HK-2 (cell line): ENCODE measurements around the gene PRKAG2.

Experiments
- DNase-seq: peaks from one replicate; pipeline ENCODE4 v3.0.0-alpha.2; 2018; ENCODE audit not compliant: unreplicated experiment

PRKAG2 gene

DNA sequence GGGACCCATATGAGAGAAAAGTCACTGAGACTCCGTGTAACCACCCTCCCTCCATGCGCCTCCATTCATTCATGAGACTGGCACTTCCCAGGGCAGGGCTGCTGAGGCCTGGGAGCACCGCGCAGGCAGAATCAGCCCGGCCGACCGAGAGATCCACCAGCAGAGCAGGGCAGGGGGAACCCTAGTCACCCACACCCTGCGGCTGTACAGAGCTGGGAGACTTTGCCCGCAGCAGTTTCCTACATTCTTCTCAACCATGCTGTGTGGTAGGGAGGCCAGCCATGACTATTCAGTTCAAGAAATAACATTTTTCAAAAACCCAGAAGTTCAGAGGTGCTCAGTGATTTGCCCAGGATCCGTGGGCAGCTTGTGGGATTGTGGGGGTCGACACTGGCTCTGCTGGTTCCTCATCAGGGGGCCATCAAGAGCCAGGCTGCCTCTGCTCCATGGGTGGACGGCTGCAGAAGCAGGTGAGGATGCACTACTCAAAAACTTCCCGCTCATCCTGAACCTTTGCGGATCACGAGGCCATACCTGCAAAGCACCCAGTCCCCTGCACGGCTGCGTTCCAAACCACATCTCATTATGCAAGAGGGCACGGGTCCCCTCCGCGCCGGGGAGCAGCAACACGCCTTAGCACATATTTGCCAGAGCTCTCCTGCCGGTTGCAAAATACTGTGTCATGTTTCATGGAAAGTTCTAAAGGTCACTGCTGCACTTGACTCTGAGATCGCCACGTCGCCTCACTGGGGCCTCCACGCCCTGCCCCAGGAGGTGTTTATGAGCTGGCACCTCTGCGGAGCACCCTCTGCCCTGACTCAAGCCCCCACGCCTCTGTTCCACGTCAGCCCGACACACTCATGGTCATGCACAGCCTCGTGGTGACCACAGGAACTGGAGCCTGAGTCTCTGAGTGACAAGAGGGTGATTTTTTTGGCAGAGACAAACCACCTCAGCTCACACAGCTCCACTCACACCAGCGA, 132.0 kb downstream of the PRKAG2 start:
- peak; percentile 94 for DNase-seq

DNA sequence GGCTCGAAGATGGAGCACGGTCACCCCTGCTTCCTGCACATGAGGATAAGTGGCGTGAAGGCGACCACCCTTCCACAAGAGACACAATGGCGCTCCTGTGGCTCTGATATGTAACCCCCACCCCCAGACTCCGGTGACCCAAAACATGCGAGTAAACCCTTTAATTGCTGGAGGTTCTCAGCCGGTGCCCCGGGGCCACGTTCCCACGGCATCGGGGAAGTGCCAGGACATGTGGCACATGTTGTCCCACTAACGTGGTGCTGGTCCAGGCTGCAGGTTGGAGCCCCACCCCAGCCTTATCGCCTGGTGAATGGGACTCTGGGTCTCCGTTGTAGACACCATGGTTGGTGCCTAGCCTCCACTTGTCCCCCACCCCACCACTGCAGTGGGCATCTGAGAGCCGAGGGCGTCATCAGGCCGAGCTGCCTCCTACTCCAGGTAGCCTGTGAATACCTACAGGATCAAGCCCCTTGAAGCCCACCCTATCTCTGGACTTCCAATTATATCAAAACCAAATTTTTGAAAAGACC, 132.8 kb downstream of the PRKAG2 start:
- no peak for DNase-seq

DNA sequence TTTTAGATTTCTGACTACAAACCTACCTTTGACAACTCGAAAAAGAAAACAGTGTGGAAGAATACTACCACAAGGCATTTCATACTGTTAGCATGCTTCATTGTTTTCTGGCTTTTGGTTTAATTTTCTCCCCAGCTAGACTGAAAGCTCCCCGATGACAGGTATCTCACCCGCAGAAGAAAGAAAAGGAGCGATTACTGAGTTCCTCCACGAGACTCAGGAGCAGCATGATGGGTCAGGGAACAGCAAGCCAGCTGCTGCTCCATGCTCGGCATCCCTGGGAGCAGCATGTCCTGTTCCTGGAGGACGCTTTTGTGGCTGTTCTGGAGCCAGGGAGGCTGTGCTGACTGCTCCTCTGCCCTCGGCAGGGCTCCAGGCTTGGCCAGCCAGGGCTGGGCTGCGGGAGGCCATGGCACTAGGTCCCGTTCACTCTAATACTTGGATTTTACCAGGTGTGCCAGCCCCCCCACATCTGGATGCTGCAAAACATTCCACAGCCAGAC, 133.4 kb downstream of the PRKAG2 start:
- no peak for DNase-seq

DNA sequence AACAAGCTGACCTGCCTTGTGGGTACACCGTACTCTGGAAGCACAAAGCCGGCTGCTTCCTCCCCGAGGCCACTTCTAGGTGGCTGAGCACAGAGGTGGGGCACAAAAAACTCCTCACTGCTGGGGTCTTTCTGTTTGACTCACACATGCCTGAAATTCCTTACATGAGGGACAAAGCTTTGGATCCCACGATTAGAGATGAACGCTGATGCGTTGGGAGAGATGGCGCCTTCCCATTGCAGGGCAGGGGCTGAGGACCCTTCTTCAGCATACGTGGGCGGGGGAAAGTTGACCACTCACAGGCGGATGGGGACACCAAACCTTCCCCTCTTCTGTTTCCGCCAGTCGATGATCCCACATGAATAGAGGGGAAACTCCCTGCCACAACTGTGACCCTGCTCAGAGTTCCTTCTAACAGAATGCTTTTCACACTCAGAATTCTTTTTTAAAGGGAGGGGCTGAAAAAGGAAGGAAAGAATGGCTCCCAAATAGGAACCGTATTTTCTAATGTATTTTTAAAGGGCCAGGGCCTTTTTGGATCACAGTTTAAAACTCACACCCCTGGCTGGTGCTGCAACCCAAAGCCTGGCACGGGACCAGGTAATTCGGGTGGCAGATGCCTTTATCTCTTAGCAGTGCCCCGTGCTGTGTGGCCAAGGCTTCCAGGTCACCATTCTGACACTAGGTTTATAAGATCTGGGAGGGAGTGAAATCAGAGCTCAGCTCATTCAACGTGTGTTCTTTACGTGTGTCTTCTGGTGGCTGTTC, 134.0 kb downstream of the PRKAG2 start:
- DNase-seq = peak; percentile 31

DNA sequence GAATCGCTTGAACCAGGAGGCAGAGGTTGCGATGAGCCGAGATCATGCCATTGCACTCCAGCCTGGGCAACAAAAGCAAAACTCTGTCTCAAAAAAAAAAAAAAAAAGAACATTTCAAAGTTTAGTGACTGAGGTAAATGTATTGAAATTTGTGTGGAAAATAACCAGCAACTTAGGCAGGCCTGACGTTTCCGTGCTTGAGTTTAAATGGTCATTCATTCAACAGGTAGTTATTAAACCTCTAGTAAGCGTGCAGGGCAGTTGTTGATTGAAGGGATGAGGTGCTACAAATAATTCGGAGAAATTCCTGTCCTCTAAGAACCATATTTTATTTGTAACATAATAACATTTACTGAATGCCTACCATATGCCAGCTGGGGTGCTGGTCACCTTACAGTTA, 135.3 kb downstream of the PRKAG2 start:
- no peak for DNase-seq

DNA sequence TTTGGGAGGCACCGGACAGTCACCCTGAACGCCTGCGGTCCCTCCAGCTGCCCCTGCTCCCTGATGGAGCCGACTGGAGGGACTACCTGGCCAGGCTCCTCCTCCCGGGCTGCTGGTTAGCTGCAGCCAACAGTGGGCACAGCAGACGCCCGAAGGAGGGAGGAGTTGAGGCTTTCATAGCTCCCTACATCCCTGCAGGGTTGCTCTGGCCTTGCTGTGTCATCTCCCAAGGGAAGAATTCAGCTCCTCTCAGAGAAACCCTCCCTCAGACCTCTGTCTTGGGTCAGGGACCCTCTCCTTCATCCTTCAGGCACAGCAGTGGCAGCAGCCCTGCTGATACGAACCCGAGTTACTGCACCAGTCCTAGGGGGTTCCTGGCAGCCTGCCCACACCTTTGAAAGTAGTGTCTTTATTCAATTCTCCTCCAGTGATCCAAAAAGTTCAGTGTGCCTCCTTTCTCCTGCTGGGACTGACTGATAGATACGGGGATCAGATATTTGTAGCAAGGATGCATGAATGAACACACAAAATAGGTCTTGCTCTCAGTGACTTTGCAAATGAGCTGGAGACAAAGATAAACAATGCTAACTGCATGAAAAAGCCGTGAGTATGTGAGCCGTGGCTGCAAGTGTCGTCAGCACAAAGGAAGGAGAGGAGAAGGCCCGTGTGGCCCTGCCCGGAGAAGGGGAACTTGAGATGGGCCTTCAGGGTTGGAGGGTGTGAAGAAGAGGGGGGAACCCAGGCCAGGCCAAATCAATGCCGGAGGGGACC, 136.6 kb downstream of the PRKAG2 start:
- no peak for DNase-seq

DNA sequence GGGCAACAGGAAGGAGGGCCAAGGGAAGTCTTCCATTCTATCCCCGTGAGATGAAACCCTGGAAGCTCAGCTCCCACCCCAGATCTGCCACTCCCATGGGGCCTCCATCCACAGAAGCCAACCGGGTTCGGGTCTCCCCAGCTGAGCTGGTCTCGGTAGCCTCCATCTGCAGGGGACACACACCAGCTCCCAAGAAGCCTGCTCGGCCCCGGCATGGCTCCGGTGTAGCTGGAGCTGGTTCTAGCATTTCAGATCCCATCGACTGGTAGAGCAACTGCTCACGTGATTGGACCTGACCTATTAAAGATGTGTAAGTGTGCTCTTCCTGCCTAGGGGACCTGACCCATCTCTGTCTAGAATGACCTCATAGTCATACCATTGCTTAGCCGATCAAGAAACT, 138.0 kb downstream of the PRKAG2 start:
- DNase-seq = no peak

DNA sequence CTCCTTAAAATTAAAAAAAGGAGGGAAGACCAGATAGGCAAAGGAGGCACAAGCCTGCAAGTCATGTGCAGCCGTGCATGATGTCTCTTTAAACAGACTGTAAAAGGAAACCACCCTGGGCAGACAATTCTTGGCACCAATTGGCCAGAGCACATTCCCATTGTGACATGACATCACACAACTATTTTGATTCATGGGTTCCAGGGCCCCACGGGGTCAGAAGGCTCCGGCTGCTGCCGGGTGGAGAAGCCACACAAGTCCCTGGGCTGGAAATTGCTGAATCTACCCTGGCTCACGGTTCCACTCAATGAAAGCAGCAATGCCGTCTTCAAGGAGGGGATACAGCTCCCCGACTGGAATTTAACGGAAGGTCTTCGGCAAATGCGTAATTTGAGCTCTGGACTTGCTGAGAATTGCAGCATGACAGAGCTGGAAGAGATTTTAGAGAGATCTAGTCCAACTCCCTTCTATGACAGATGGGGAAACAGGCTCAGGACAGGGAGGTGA, 140.5 kb downstream of the PRKAG2 start:
- DNase-seq = peak; percentile 96

DNA sequence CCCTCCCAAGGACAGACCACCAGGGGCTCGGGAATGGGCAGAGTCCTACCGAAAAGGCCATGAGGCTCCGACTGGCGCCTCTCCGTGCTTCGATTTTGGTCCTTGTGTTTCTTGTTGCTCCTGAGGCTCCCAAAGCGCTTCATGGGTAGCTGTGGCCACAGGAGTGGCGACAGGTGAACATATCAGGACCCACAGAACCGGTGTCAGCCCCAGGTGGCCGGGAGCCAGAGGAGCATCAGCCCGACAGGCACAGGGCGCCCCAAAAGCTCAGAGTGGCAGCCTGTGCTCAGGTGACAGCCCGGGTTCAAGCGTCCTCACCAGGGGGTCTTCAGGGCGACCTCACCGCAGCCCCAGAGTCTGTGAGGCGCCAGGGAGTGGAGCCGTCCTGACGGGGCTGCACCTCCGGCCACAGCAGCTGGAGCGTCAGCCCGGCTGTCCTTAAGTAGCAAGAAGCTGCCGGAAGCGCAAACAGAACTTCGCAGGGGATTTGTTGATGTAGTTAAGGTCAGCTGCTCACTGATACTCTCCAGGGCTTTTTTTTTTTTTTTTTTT, 141.0 kb downstream of the PRKAG2 start:
- no peak for DNase-seq

DNA sequence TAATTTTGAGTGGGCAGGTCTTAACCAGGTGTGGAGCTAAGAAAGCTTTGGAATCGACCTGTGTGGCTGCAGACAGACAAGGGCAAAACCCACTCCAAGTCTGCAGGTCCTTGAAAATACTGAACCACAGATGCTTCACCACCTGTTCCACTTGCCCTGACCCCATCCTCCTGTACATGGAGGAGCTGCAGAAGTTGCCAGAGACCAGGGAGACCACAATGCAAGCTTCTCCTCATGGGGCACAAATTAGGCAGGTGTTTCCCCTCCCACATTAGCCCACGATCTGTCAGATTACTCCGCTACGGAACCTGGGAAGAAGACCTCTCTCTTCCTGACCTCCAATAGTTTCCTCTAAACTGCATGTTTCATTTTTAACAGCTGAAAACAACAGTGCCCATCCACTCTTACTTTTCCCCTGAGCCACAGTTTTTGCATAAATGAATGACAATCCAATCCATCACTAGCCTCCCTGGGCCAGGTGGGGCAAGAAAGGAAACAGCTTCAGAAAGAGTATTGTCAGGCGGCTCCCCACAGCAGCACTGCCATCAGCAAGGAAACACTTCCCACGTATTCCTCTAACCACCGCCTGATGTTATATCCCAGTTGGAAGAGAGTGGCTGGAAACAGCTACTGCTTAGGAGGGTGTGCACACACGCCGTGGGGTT, 141.6 kb downstream of the PRKAG2 start:
- no peak for DNase-seq

DNA sequence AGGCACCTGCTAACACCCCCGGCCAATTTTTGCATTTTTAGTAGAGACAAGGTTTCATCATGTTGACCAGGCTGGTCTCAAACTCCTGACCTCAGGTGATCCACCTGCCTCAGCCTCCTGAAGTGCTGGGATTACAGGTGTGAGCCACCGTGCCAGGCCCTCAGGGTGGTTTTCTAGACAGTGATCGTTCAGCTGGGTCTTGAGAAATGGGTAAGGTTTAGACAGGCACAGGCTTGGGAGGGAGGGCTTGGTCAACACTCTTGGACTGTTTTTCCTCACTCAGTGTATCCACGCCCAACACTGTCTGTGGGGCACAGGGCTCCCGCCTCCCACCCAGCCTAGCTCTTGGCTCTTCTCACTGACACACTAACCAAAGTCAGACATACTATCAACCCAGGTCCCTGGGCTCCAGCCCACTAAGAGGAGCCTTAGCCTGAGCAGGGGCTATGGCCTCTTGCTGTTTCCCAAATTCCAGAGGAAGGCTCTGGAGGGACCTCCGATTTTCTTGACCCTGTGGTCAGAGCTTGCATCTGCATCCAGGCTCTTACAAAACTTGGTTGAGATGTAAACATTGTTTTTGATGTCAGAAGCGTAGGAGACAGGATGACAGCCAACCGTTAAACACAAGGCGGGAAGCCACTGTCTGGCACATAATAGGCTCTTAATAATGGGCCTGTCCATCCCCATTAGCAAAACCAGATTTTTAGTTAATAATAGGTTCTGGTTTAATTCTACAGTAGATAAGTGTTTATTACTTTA, 143.9 kb downstream of the PRKAG2 start:
- no peak for DNase-seq

DNA sequence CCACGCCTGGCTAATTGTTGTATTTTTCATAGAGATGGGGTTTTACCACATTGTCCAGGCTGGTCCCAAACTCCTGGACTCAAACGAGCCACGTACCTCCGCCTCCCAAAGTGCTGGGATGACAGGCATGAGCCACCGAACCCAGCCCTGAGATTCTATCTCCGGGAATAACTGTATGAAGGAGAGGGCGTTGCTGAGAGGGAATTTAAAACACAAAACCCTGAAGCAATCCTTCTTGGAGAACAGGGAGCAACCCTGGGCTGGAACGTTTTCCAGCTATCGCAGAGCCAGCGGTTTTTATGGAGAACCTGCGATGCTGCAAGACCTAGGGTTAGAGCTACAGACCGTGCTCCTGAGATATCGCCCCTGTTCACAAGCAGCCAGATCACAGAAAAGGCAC, 144.6 kb downstream of the PRKAG2 start:
- DNase-seq = no peak

DNA sequence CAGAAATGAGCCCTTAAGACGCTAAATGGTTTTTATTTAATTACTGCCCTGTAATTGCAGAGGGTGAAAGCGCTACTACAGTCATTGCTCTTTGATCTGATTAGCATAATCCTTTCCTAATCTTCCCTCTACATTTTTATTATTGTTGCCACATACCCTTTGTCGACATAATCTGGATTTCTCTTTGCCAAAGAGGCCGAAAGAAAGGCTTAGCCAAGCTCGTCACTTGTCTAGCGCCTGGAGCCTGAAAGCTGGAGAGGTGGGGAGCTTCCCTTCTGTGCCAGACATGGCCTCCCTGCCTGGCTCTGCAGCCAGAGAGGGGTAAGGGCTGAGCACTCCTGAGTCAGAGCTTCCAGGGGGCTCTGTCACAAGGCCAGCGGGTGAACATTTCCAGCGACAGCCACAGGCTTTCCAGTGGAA, 145.9 kb downstream of the PRKAG2 start:
- no peak for DNase-seq

DNA sequence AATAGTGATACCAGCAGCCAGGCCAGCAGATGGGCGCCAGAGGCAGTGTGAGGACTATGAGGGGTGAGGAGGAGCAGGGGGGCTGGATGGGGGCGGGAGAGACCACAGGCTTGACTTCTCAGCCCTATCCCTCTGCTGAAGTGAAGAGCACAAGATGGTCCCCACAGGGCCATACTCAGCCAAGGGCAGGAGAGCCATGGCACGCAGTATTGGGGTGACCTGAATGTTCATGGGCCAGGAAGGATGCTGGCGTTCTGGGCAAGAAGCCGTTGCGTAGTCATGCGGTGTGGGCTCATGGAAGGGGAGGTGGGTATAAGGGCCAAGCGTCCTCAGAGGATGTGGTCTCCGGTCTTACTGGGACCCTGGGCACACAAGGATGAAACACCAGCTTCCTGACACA, 146.3 kb downstream of the PRKAG2 start:
- DNase-seq = no peak

DNA sequence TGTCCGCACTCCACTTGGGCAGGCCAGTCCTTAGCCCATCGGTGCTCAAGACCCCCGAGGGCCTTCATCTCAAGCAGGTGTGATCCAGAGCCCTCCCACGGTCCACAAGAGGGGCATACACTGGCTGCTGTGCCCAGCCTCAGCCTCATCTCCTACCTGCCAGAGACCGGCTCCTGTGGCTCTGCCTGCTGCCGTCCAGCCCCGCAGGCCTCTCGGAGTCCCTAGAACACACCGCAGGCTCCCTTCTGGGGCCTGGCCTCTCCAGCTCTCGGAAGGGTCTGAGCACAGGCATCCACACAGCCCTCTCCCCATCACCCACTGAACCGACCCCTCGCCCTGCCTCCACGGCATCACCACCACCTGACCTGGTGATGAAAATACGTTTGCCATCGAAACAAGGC, 147.4 kb downstream of the PRKAG2 start:
- no peak for DNase-seq

DNA sequence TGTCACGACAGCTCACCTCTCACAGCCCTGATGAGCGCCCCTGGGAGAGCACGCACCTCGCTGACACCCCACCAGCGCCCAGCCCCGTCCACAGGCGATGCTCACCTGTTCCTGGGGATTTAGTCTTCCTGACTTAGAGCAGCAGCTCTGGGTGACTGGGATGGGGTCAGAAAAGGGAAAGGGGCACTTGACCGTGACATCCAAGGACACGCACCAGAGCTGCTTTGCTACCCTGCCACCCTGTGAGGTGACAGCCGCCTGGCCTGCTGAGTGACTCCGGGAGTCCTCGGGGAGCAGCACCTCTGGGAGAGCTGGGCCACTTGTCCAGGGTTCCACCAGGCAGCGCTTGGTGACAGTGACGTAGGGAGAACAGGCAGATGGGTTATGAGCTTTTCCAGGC, 148.2 kb downstream of the PRKAG2 start:
- no peak for DNase-seq

DNA sequence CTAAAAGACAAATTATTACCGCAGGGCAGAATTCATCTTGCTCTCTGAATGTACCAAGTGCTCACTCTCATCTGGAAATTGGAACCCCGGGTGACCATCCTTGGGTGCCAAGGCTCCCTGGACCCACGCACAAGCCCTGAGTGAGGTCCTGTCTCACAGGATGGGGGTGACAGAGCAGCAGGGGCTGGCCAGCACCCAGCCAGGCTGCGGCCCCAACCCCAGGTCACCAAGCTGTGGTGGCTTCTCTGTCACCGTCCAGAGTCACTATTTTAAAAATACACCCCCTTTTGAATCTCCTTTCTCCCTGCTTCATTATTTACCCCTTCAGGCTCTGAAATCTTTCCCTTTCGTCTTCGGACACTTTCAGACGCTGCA, 148.6 kb downstream of the PRKAG2 start:
- no peak for DNase-seq

DNA sequence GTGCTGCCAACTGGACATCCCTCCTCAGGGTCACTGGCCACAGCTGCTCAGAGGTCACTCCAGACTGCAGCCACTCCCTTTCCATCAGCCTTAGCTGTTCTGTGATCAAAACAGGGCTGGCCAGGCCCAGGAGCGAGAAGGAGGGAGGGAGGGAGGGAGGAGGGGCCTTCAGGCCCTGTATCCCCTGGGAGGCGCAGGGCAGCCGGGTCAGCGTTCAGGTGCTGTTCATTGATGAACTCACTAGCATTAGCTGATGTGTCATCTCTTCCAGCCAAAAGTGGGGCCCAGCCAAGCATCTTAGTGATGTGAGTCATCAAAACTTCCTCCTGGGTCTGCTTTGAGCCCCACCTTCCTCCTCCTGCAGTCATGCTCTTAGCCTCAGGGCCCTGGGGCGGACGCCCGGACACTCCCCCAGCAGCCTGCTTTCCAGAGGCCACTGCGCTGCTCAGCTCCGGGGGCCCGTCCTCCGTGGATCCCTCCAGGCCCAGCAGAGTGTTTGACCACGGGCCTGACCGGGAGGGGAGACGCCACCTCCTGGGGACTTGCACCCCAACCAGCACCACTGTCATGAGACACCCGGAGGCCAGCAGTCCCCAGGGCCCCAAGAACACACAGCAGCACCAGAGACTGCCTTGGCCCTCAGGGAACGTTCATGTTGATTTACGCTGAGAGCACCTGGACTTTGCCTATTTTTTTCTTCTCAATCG, 149.2 kb downstream of the PRKAG2 start:
- DNase-seq = peak; percentile 96
